Measurements from ENCODE around the gene RAMAC.

DNA sequence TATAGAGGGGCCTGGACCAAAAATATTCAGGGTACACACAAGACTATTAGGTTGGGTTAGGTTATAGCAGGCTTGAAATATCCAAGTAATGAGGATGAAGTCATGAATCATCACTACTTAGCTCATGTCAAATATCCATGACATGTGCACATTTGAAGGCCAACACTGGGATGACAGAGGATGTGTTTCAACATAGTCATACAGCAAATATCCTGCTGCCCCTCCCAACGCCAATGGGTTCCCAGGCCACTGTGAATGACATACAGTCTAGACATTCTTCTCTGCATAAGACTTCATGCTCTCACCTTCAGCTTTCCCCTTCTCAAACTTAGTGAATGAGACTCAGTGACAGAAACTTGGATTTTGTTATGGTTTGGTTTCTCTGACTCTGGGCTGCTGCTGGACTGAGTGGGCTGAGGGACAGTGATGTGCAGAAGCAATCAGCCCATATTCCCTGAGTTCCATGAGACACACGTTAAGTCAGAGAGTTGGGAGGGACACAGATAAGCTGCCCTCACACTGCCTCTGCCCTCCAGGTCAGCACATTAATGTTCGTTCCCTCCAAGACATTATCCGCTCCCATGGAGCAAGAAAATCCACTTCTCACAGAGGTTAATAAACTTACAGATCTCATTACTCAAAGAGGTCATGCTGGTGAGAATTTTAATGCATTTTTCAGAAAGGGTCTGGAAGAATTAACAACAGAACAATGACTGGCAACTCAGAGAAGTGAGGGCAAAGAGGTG lies 48.9 kb upstream of the RAMAC start:
- TF ChIP-seq, protein P1, sequence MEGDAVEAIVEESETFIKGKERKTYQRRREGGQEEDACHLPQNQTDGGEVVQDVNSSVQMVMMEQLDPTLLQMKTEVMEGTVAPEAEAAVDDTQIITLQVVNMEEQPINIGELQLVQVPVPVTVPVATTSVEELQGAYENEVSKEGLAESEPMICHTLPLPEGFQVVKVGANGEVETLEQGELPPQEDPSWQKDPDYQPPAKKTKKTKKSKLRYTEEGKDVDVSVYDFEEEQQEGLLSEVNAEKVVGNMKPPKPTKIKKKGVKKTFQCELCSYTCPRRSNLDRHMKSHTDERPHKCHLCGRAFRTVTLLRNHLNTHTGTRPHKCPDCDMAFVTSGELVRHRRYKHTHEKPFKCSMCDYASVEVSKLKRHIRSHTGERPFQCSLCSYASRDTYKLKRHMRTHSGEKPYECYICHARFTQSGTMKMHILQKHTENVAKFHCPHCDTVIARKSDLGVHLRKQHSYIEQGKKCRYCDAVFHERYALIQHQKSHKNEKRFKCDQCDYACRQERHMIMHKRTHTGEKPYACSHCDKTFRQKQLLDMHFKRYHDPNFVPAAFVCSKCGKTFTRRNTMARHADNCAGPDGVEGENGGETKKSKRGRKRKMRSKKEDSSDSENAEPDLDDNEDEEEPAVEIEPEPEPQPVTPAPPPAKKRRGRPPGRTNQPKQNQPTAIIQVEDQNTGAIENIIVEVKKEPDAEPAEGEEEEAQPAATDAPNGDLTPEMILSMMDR (IDR thresholded peaks at IDR 0.05), result no peak
- TF ChIP-seq POLR2A (IDR thresholded peaks at IDR 0.05; ENCODE audit: low read depth) (no peak), EP300 (IDR thresholded peaks at IDR 0.05) (no peak), POLR2AphosphoS5 (IDR thresholded peaks at IDR 0.05) (no peak)
